SK-N-SH treated with all-trans-retinoic acid at 6 μM for 48 hours (cell line): Measurements from ENCODE around the gene CYP2C9.

ENCODE experiments used
- ARNTL ChIP-seq: fragments of 450-650 bp; formaldehyde crosslinking; IDR thresholded peaks from 2 replicates; pipeline ENCODE4 v1.5.0; 2020; ENCODE audit warnings: low read depth, mild to moderate bottlenecking, moderate library complexity, borderline replicate concordance
- BACH2 ChIP-seq: fragments of 250-450 bp; sonication (Bioruptor Pico); IDR thresholded peaks from 2 replicates; pipeline ENCODE4 v1.9.0; 2021; ENCODE audit warnings: mild to moderate bottlenecking, borderline replicate concordance
- CREB5 ChIP-seq: fragments of 250-450 bp; sonication (Bioruptor Pico); IDR thresholded peaks from 2 replicates; pipeline ENCODE4 v1.5.1; 2020; ENCODE audit warnings: low read depth, mild to moderate bottlenecking, moderate library complexity
- GLIS3 ChIP-seq: fragments of 250-450 bp; sonication (Bioruptor Pico); IDR thresholded peaks from 2 replicates; pipeline ENCODE4 v1.5.0; 2020; ENCODE audit warnings: mild to moderate bottlenecking, moderate library complexity
- PATZ1 ChIP-seq: fragments of 250-450 bp; sonication (Bioruptor Pico); IDR thresholded peaks from 2 replicates; pipeline ENCODE4 v1.8.0; 2020; ENCODE audit warnings: mild to moderate bottlenecking, moderate library complexity, borderline replicate concordance
- POU6F1 ChIP-seq: fragments of 250-450 bp; sonication (Bioruptor Pico); IDR thresholded peaks from 2 replicates; pipeline ENCODE4 v1.8.0; 2021; ENCODE audit warnings: low read depth, mild to moderate bottlenecking, moderate library complexity, borderline replicate concordance
- TCF4 ChIP-seq: fragments of 250-450 bp; sonication (Bioruptor Pico); IDR thresholded peaks from 2 replicates; pipeline ENCODE4 v1.8.0; 2021; ENCODE audit warnings: mild to moderate bottlenecking, moderate library complexity, borderline replicate concordance

- TF ChIP-seq CREB5 (CRISPR knock-in tag) (no peak), PATZ1 (CRISPR knock-in tag) (no peak), BACH2 (no peak), TCF4 (no peak), GLIS3 (CRISPR knock-in tag) (no peak), ARNTL (CRISPR knock-in tag) (no peak), POU6F1 (no peak)
Measured at GRCh38 chr10:94963901-94964300, 25.4 kb downstream of the CYP2C9 start.
